H1 (cell line): ENCODE results near the gene ADPRHL1. TPM values are rescaled to one million over a fixed set of nuclear protein-coding genes. Genes with fewer than 3 reads are reported as not detected.

ENCODE experiments used
- CTCF ChIA-PET: fragments of 300-600 bp; sonication (Branson Sonifier 250); formaldehyde crosslinking; loops from one replicate; lab custom pipeline; 2021; ENCODE audit not compliant: partially characterized antibody; lab: Charles Lee
- POLR2A ChIA-PET: fragments of 300-600 bp; sonication (Branson Sonifier 250); formaldehyde crosslinking; loops from one replicate; lab custom pipeline; 2021; ENCODE audit warnings: inconsistent platforms; ENCODE audit not compliant: partially characterized antibody; lab: Charles Lee
- DNase-seq, 2 experiments: peaks; one replicate each; pipeline versions ENCODE4 v3.0.0 to v3.0.0-alpha.2; 2010 to 2022; ENCODE audit warnings: low spot score in 2 of 2, low read depth in 1 of 2, mixed read lengths in 1 of 2
- FAIRE-seq: peaks from 2 replicates; lab custom pipeline; 2011; peaks lifted over from hg19 to GRCh38; lab: Jason Lieb, UNC
- H2AFZ ChIP-seq: 2 replicates; pipeline ENCODE4 v1.8.1; 2012; ENCODE audit warnings: low read length, inconsistent platforms
- H2AK5ac ChIP-seq: 2 replicates; pipeline ENCODE4 v1.6.1; 2013; ENCODE audit warnings: low read depth, low read length
- H2BK120ac ChIP-seq: replicated peaks from 2 replicates; pipeline ENCODE3; 2013; ENCODE audit warnings: low read depth, low read length, inconsistent platforms
- H2BK12ac ChIP-seq: 2 replicates; pipeline ENCODE4 v1.6.1; 2013; ENCODE audit warnings: low read depth, low read length
- H2BK15ac ChIP-seq: 2 replicates; pipeline ENCODE4 v1.6.1; 2013; ENCODE audit warnings: low read length
- H2BK20ac ChIP-seq: 2 replicates; pipeline ENCODE4 v1.6.1; 2013; ENCODE audit warnings: low read length
- H2BK5ac ChIP-seq: 2 replicates; pipeline ENCODE4 v1.6.1; 2013; ENCODE audit warnings: low read depth, low read length
- H3K14ac ChIP-seq: 2 replicates; pipeline ENCODE4 v1.6.1; 2013; ENCODE audit warnings: inconsistent platforms; ENCODE audit not compliant: insufficient read length
- H3K18ac ChIP-seq: 2 replicates; pipeline ENCODE4 v1.6.1; 2013; ENCODE audit warnings: low read length; ENCODE audit errors: extremely low read depth
- H3K23ac ChIP-seq: 2 replicates; pipeline ENCODE4 v1.6.1; 2013; ENCODE audit warnings: inconsistent platforms; ENCODE audit not compliant: insufficient read length
- H3K23me2 ChIP-seq: 2 replicates; pipeline ENCODE4 v1.6.1; 2013; ENCODE audit warnings: low read depth, low read length
- H3K27ac ChIP-seq: 2 replicates; pipeline ENCODE4 v1.6.1; 2011; ENCODE audit warnings: low read depth, low read length, inconsistent platforms
- H3K27me3 ChIP-seq, 4 experiments: replicated peaks in 1 of 4; 1 replicate in 1 of 4; 2 replicates in 3 of 4; pipeline versions ENCODE4 v1.6.1 to v1.8.1; 2011 to 2013; ENCODE audit warnings: low read length in 3 of 4, mild to moderate bottlenecking in 3 of 4, inconsistent platforms in 2 of 4, mixed read lengths in 2 of 4, moderate library complexity in 1 of 4; ENCODE audit not compliant: control insufficient read depth in 3 of 4, insufficient read depth in 3 of 4; ENCODE audit errors: extremely low read depth in 1 of 4
- H3K36me3 ChIP-seq, 4 experiments: 2 replicates each; pipeline versions ENCODE4 v1.6.1 to v1.8.1; 2011 to 2013; ENCODE audit warnings: mild to moderate bottlenecking in 4 of 4, low read length in 3 of 4, moderate library complexity in 2 of 4, control low read depth in 1 of 4, inconsistent platforms in 1 of 4; ENCODE audit not compliant: insufficient read depth in 4 of 4, control insufficient read depth in 2 of 4
- H3K4ac ChIP-seq: replicated peaks from 2 replicates; pipeline ENCODE3; 2013; ENCODE audit warnings: low read length, low read depth, mixed read lengths, inconsistent platforms; ENCODE audit not compliant: insufficient read length
- H3K4me1 ChIP-seq, 4 experiments: replicated peaks in 1 of 4; 1 replicate in 1 of 4; 2 replicates in 3 of 4; pipeline versions ENCODE4 v1.6.1 to v1.8.1; 2011 to 2013; ENCODE audit warnings: low read length in 3 of 4, inconsistent platforms in 2 of 4, mixed read lengths in 1 of 4; ENCODE audit not compliant: insufficient read depth in 4 of 4, control insufficient read depth in 3 of 4
- H3K4me2 ChIP-seq, 2 experiments: 2 replicates each; pipeline versions ENCODE4 v1.6.1 to v1.8.1; 2011 to 2013; ENCODE audit warnings: low read depth in 2 of 2, low read length in 2 of 2, control low read depth in 1 of 2, inconsistent platforms in 1 of 2, mild to moderate bottlenecking in 1 of 2; ENCODE audit not compliant: insufficient read depth in 1 of 2
- H3K4me3 ChIP-seq, 4 experiments: fragments of 200-600, 300-600 bp in 1 of 4; sonication (generic), shearing (Covaris generic), sonication (Bioruptor Twin) in 1 of 4; 2 replicates each; pipeline versions ENCODE4 v1.5.1 to v1.8.1; 2011 to 2016; ENCODE audit warnings: low read length in 4 of 4, low read depth in 3 of 4, control low read depth in 2 of 4, inconsistent platforms in 2 of 4, mild to moderate bottlenecking in 2 of 4, mixed read lengths in 1 of 4, moderate library complexity in 1 of 4; ENCODE audit not compliant: insufficient read depth in 2 of 4; ENCODE audit errors: extremely low read depth in 1 of 4
- H3K56ac ChIP-seq: replicated peaks from 2 replicates; pipeline ENCODE3; 2013; ENCODE audit warnings: low read depth, mild to moderate bottlenecking, mixed read lengths, low read length, inconsistent platforms; ENCODE audit not compliant: insufficient read length
- H3K79me1 ChIP-seq: 2 replicates; pipeline ENCODE4 v1.6.1; 2013; ENCODE audit warnings: low read depth, low read length, control low read depth
- H3K79me2 ChIP-seq, 2 experiments: 2 replicates each; pipeline versions ENCODE4 v1.6.1 to v1.8.1; 2012 to 2013; ENCODE audit warnings: low read length in 2 of 2, mild to moderate bottlenecking in 2 of 2, inconsistent platforms in 1 of 2; ENCODE audit not compliant: insufficient read depth in 2 of 2, control insufficient read depth in 1 of 2
- H3K9ac ChIP-seq, 4 experiments: replicated peaks in 1 of 4; 1 replicate in 1 of 4; 2 replicates in 3 of 4; pipeline versions ENCODE4 v1.6.1 to v1.8.1; 2011 to 2013; ENCODE audit warnings: low read depth in 3 of 4, low read length in 3 of 4, control low read depth in 2 of 4, mild to moderate bottlenecking in 2 of 4, moderate library complexity in 2 of 4, inconsistent platforms in 1 of 4; ENCODE audit errors: extremely low read depth in 1 of 4
- H3K9me3 ChIP-seq, 2 experiments: 2 replicates each; pipeline versions ENCODE4 v1.6.1 to v1.8.1; 2012 to 2013; ENCODE audit warnings: mild to moderate bottlenecking in 2 of 2, moderate library complexity in 2 of 2, control low read depth in 1 of 2, inconsistent platforms in 1 of 2, low read depth in 1 of 2, low read length in 1 of 2, mixed read lengths in 1 of 2; ENCODE audit not compliant: insufficient read depth in 2 of 2
- H4K20me1 ChIP-seq, 2 experiments: replicated peaks in 1 of 2; 2 replicates each; pipeline versions ENCODE3 to v1.8.1; 2011 to 2013; ENCODE audit warnings: inconsistent platforms in 2 of 2, low read length in 2 of 2, mild to moderate bottlenecking in 1 of 2; ENCODE audit not compliant: insufficient read depth in 2 of 2, control insufficient read depth in 1 of 2
- H4K5ac ChIP-seq: 2 replicates; pipeline ENCODE4 v1.6.1; 2013; ENCODE audit warnings: low read length, low read depth, mixed read lengths, inconsistent platforms; ENCODE audit not compliant: insufficient read length
- H4K8ac ChIP-seq: 2 replicates; pipeline ENCODE4 v1.8.0; 2013; ENCODE audit warnings: mild to moderate bottlenecking, moderate library complexity, low read length, inconsistent platforms; ENCODE audit not compliant: insufficient read depth; ENCODE audit errors: extremely low read depth
- H4K91ac ChIP-seq: replicated peaks from 2 replicates; pipeline ENCODE3; 2013; ENCODE audit warnings: low read length, mixed read lengths, inconsistent platforms; ENCODE audit not compliant: insufficient read length
- E2F6 ChIP-seq: IDR thresholded peaks from 2 replicates; pipeline ENCODE4 v1.6.1; 2012; ENCODE audit warnings: inconsistent platforms
- HDAC2 ChIP-seq, 2 experiments: fragments of 300-600 bp in 1 of 2; sonication (generic) in 1 of 2; IDR thresholded peaks; 2 replicates each; pipeline ENCODE4 v1.6.1; 2011 to 2012; ENCODE audit warnings: low read depth in 2 of 2, low read length in 2 of 2, mild to moderate bottlenecking in 2 of 2, moderate library complexity in 2 of 2, borderline replicate concordance in 1 of 2, inconsistent platforms in 1 of 2
- MAX ChIP-seq: IDR thresholded peaks from 2 replicates; pipeline ENCODE4 v1.6.1; 2012; ENCODE audit warnings: inconsistent platforms
- NRF1 ChIP-seq: IDR thresholded peaks from 2 replicates; pipeline ENCODE4 v1.6.1; 2011; ENCODE audit warnings: mild to moderate bottlenecking, low read depth, low read length, improper control_type of control experiment
- WGBS, 2 experiments: shearing (Covaris generic) in 1 of 2; methylation state at CpG; one replicate each; pipeline versions ENCODE4 v1.1.6 to v1.1.7; 2013 to 2015; ENCODE audit warnings: low lambda C conversion rate in 2 of 2, mixed read lengths in 2 of 2, inconsistent platforms in 1 of 2, low coverage in 1 of 2, missing lambda C conversion rate in 1 of 2; ENCODE audit not compliant: insufficient replicate concordance in 2 of 2, insufficient coverage in 1 of 2, insufficient read length in 1 of 2; ENCODE audit errors: extremely low coverage in 1 of 2, missing lambda C conversion rate in 1 of 2; 5-methylcytosine and 5-hydroxymethylcytosine counted together
- polyA plus RNA-seq, 7 experiments: library from polyadenylated mRNA; depleted of rRNA in 3 of 7; stranded (reverse) in 5 of 7; unstranded in 2 of 7; fragments of >200 nt in 5 of 7; fragments of 200-250 nt in 2 of 7; gene quantifications; 1 replicate in 5 of 7; 2 replicates in 1 of 7; 4 replicates in 1 of 7; pipeline versions ENCODE4 v1.2.1 to v1.2.3, GENCODE V29; 2011 to 2013; ENCODE audit warnings: missing spikeins in 2 of 7, mixed read lengths in 2 of 7
- total RNA-seq: library from RNA; stranded (reverse); fragmentation: NEBNext Ultra II Directional; extraction: Animal tissue kit (Norgen Biotek cat#: 25700); gene quantifications from 2 replicates; pipeline ENCODE4 v1.2.1, GENCODE V29; 2021

Gene ADPRHL1
- total and polyA plus RNA-seq, 2 of the 8 experiments (the other 6 are each of a cell fraction or from before 2014, with no cell fraction given) = 0.74 to 1.7 TPM

- Histone ChIP-seq H2BK12ac (peak overlapping the region; percentile 90), H2BK5ac (peak overlapping the region; percentile 66; the same call in 1 of the 2 replicates), H4K20me1 (peaks cover 0 to 8% of the 10 kb centered on the region in 2 experiments), H3K9ac (no peak overlapping the region), H2BK120ac (peak overlapping the region; percentile 51), H3K36me3 (peaks cover 0 to 6% (median 4%) of the 10 kb centered on the region in 4 experiments), H3K27ac (no peak overlapping the region; the same call in 1 of the 2 replicates), H3K27me3 (0 out of 7 replicates have a peak, but pooled peaks cover 0 to 4% (median 0%) of the 10 kb centered on the region in 4 experiments), H3K4me1 (peaks cover 2 to 25% (median 7%) of the 10 kb centered on the region in 4 experiments), H3K9me3 (no peaks in the 10 kb centered on the region; a peak in 1 of 4 replicates), H2BK15ac (peak overlapping the region; percentile 61; the same call in 1 of the 2 replicates), H3K56ac (peak overlapping the region; percentile 36), H3K23ac (no peak overlapping the region), H3K4me2 (peak overlapping the region; percentile 55 to 58; a peak in 1 of 4 replicates), H3K4me3 (peak overlapping the region in 1 of 4 experiments; percentile 52; a peak in 1 of 8 replicates), H2AK5ac (0 out of 2 replicates have a peak overlapping the region, but pooled peaks have one; percentile 39), H2AFZ (no peak overlapping the region), H3K18ac (peak overlapping the region; percentile 48; the same call in 1 of the 2 replicates), H4K91ac (peak overlapping the region; percentile 79), H3K14ac (no peak overlapping the region), H3K23me2 (peaks cover 10% of the 10 kb centered on the region; the same call in 1 of the 2 replicates), H4K8ac (no peak overlapping the region), H3K79me1 (peaks cover 7% of the 10 kb centered on the region), H4K5ac (no peak overlapping the region), H3K4ac (no peak overlapping the region), H2BK20ac (no peak overlapping the region; the same call in 1 of the 2 replicates), H3K79me2 (peaks cover 3 to 29% of the 10 kb centered on the region in 2 experiments)
- FAIRE-seq = no peak
- POLR2A ChIA-PET = interaction anchor here (0.8 to 7.3 kb wide), 12 partner anchors 9 to 155 kb away, joined by 3 to 78 read pairs (median 4); partner anchors contain the start of genes CUL4A and LAMP1
- TF ChIP-seq MAX (peak; percentile 33; the same call in 1 of the 2 replicates), NRF1 (no peak), HDAC2 (IDR thresholded peaks at IDR 0.05; ENCODE audit: borderline replicate concordance in 1 of 2, low read depth in 2 of 2, low read length in 2 of 2) (no peak), E2F6 (peak; percentile 47)
- CTCF ChIA-PET = interaction anchor here (0.7 to 2.6 kb wide), 10 partner anchors 8 to 217 kb away, joined by 3 to 15 read pairs (median 4); no protein-coding TSS in a partner anchor
- DNase-seq = no peak
- 86% methylated on average over 31 of the region's 41 CpGs; no CpG with 5 or more reads in 1 of the 2 experiments for WGBS, 2 experiments
These were observed 88.2 kb downstream of the ADPRHL1 start for GRCh38 chr13:113364901-113365582.
